ENCODE results near the gene TRIOBP. TPM values are rescaled to one million over a fixed set of nuclear protein-coding genes. Genes with fewer than 3 reads are reported as not detected.

TRIOBP gene
- total RNA-seq, 1 donor from 2014 or later = 103 TPM

- Mint-ChIP-seq H3K27ac (ENCODE audit: unreplicated experiment) (no peak overlapping the region), H3K27me3 (ENCODE audit: unreplicated experiment) (no peaks in the 10 kb centered on the region), H3K9me3 (ENCODE audit: unreplicated experiment) (no peaks in the 10 kb centered on the region), H3K4me1 (ENCODE audit: unreplicated experiment) (peaks cover 18% of the 10 kb centered on the region), H3K36me3 (ENCODE audit: unreplicated experiment) (peaks cover 9% of the 10 kb centered on the region), H3K4me3 (ENCODE audit: unreplicated experiment) (no peak overlapping the region)
- TF ChIP-seq CTCF (IDR thresholded peaks at IDR 0.05) = no peak
- no peak for DNase-seq (ENCODE audit: extremely low spot score, unreplicated experiment)
Observed at GRCh38 chr22:37697538-37697835, 639 bp downstream of the TRIOBP start.

- peaks cover 10% of the 10 kb centered on the region for H3K4me1 Mint-ChIP-seq (ENCODE audit: unreplicated experiment)
- no peaks in the 10 kb centered on the region for H3K9me3 Mint-ChIP-seq (ENCODE audit: unreplicated experiment)
- no peak for DNase-seq (ENCODE audit: extremely low spot score, unreplicated experiment)
- H3K4me3 Mint-ChIP-seq (ENCODE audit: unreplicated experiment) = no peak overlapping the region
- H3K27me3 Mint-ChIP-seq (ENCODE audit: unreplicated experiment) = no peaks in the 10 kb centered on the region
- no peaks in the 10 kb centered on the region for H3K36me3 Mint-ChIP-seq (ENCODE audit: unreplicated experiment)
- no peak overlapping the region for H3K27ac Mint-ChIP-seq (ENCODE audit: unreplicated experiment)
- TF ChIP-seq CTCF (IDR thresholded peaks at IDR 0.05) = no peak
Observed at GRCh38 chr22:37701141-37701786, 4.4 kb downstream of the TRIOBP start.

GRCh38 chr22:37703906-37704305 lies 7.1 kb downstream of the TRIOBP start:
- DNase-seq (ENCODE audit: extremely low spot score, unreplicated experiment) = no peak
- Mint-ChIP-seq H3K27me3 (ENCODE audit: unreplicated experiment) (no peaks in the 10 kb centered on the region), H3K9me3 (ENCODE audit: unreplicated experiment) (no peaks in the 10 kb centered on the region), H3K36me3 (ENCODE audit: unreplicated experiment) (no peaks in the 10 kb centered on the region), H3K4me1 (ENCODE audit: unreplicated experiment) (no peaks in the 10 kb centered on the region), H3K27ac (ENCODE audit: unreplicated experiment) (no peak overlapping the region), H3K4me3 (ENCODE audit: unreplicated experiment) (no peak overlapping the region)
- TF ChIP-seq CTCF (IDR thresholded peaks at IDR 0.05) = no peak

- Mint-ChIP-seq H3K36me3 (ENCODE audit: unreplicated experiment) (no peaks in the 10 kb centered on the region), H3K27ac (ENCODE audit: unreplicated experiment) (no peak overlapping the region), H3K4me3 (ENCODE audit: unreplicated experiment) (no peak overlapping the region), H3K4me1 (ENCODE audit: unreplicated experiment) (no peaks in the 10 kb centered on the region), H3K9me3 (ENCODE audit: unreplicated experiment) (no peaks in the 10 kb centered on the region), H3K27me3 (ENCODE audit: unreplicated experiment) (no peaks in the 10 kb centered on the region)
- TF ChIP-seq CTCF (IDR thresholded peaks at IDR 0.05) = no peak
- DNase-seq (ENCODE audit: extremely low spot score, unreplicated experiment) = no peak
Observed at GRCh38 chr22:37704645-37705044, 7.8 kb downstream of the TRIOBP start.

GRCh38 chr22:37705205-37705604 lies 8.4 kb downstream of the TRIOBP start:
- H3K9me3 Mint-ChIP-seq (ENCODE audit: unreplicated experiment) = no peaks in the 10 kb centered on the region
- no peaks in the 10 kb centered on the region for H3K27me3 Mint-ChIP-seq (ENCODE audit: unreplicated experiment)
- no peaks in the 10 kb centered on the region for H3K36me3 Mint-ChIP-seq (ENCODE audit: unreplicated experiment)
- H3K27ac Mint-ChIP-seq (ENCODE audit: unreplicated experiment) = no peak overlapping the region
- DNase-seq (ENCODE audit: extremely low spot score, unreplicated experiment) = no peak
- TF ChIP-seq CTCF (IDR thresholded peaks at IDR 0.05) = no peak
- no peaks in the 10 kb centered on the region for H3K4me1 Mint-ChIP-seq (ENCODE audit: unreplicated experiment)
- H3K4me3 Mint-ChIP-seq (ENCODE audit: unreplicated experiment) = no peak overlapping the region
